ENCODE results near the gene NRL. TPM values are rescaled to one million over a fixed set of nuclear protein-coding genes. Genes with fewer than 3 reads are reported as not detected.

NRL gene
- total RNA-seq, 1 experiment from 2014 or later = 2.5 TPM

DNA sequence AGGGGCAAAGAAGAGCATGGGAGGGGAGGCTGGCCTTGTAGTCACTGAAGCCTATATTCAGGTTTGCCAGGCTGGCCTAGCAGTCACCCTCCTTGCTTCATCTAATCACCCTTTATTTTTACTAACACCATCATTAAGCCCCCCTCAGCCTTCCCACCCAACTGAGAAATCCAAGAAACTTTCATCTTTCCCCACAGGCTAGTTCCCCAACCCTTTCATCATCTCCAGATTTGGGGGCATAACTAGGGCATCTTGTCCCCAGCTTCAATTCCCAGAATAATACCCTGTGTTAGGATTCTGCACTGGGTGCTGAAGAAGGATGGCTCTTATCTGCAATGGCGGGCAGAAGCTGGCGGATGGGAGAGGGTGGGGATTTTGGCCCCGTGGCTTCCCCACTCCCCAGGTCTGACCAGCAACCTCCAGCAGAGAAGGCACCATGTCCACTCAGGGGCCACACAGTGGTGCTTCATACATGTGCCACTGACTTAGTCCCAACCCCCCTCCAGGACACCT lies 13.7 kb downstream of the NRL start:
- H3K36me3 Mint-ChIP-seq (ENCODE audit: insufficient read depth in 1 of 3, low read depth in 3 of 3) = peaks cover 66 to 81% (median 75%) of the 10 kb centered on the region in 3 experiments
- no peaks in the 10 kb centered on the region for H3K79me1 ChIP-seq (ENCODE audit: insufficient read depth, low read depth, low read length, poor library complexity, severe bottlenecking)
- no peak overlapping the region for H3K27ac ChIP-seq (ENCODE audit: insufficient read length, low read depth, low read length)
- no peak overlapping the region for H3T11ph ChIP-seq (ENCODE audit: low read length)
- H4K91ac ChIP-seq (ENCODE audit: insufficient read length, low read depth, low read length) = no peak overlapping the region
- H2BK5ac ChIP-seq (ENCODE audit: insufficient read length, low read length) = no peak overlapping the region
- H3K79me2 ChIP-seq (ENCODE audit: insufficient read depth, low read length) = no peaks in the 10 kb centered on the region; the same call in 1 of the 2 replicates
- no peak overlapping the region for H4K5ac ChIP-seq (ENCODE audit: insufficient read length, low read depth, low read length)
- H3K4ac ChIP-seq (ENCODE audit: low read depth, low read length) = no peak overlapping the region
- H3K4me1 Mint-ChIP-seq = peaks cover 0 to 5% of the 10 kb centered on the region in 2 experiments; a peak in 2 of 4 replicates
- H3K23ac ChIP-seq (ENCODE audit: insufficient read length, low read depth, low read length) = no peak overlapping the region
- DNase-seq = no peak
- H3K4me3 Mint-ChIP-seq = no peak overlapping the region
- no peaks in the 10 kb centered on the region for H3K9me3 ChIP-seq (ENCODE audit: control insufficient read depth, low read depth, low read length)
- no peak overlapping the region for H2BK15ac ChIP-seq (ENCODE audit: low read depth, low read length)
- no peak overlapping the region for H2BK120ac ChIP-seq (ENCODE audit: low read depth, low read length, poor library complexity, severe bottlenecking)
- H2AK5ac ChIP-seq (ENCODE audit: insufficient read length, low read length) = no peak overlapping the region
- no peak overlapping the region for H3K27ac Mint-ChIP-seq
- no peak overlapping the region for H4K8ac ChIP-seq (replicated peaks; ENCODE audit: insufficient read length, low read depth, low read length)
- no peaks in the 10 kb centered on the region for H4K20me1 ChIP-seq (ENCODE audit: control insufficient read depth, insufficient read depth, insufficient read length)
- H2BK20ac ChIP-seq (ENCODE audit: low read depth, low read length, poor library complexity, severe bottlenecking) = no peak overlapping the region
- H3K4me1 ChIP-seq (ENCODE audit: insufficient read depth, low read length) = no peaks in the 10 kb centered on the region
- no peak overlapping the region for H2BK12ac ChIP-seq (ENCODE audit: insufficient read length, low read depth, low read length)
- H3K23me2 ChIP-seq (ENCODE audit: insufficient read length, low read depth, low read length, poor library complexity, severe bottlenecking) = no peaks in the 10 kb centered on the region
- H3K27me3 Mint-ChIP-seq (ENCODE audit: low read depth) = no peaks in the 10 kb centered on the region
- H3K9ac ChIP-seq (ENCODE audit: extremely low read depth, insufficient read length, low read length) = no peak overlapping the region
- H3K56ac ChIP-seq (ENCODE audit: insufficient read length, low read depth, low read length) = no peak overlapping the region
- H3K4me2 ChIP-seq (ENCODE audit: insufficient read depth, insufficient read length, low read length) = no peak overlapping the region
- no peak overlapping the region for H2AFZ ChIP-seq (ENCODE audit: low read length)
- no CpG with 5 or more reads among the region's 3 CpGs for WGBS (ENCODE audit: extremely low coverage, insufficient read length, low lambda C conversion rate)
- no peaks in the 10 kb centered on the region for H3K27me3 ChIP-seq (ENCODE audit: insufficient read depth, low read length)
- TF ChIP-seq, protein P1, sequence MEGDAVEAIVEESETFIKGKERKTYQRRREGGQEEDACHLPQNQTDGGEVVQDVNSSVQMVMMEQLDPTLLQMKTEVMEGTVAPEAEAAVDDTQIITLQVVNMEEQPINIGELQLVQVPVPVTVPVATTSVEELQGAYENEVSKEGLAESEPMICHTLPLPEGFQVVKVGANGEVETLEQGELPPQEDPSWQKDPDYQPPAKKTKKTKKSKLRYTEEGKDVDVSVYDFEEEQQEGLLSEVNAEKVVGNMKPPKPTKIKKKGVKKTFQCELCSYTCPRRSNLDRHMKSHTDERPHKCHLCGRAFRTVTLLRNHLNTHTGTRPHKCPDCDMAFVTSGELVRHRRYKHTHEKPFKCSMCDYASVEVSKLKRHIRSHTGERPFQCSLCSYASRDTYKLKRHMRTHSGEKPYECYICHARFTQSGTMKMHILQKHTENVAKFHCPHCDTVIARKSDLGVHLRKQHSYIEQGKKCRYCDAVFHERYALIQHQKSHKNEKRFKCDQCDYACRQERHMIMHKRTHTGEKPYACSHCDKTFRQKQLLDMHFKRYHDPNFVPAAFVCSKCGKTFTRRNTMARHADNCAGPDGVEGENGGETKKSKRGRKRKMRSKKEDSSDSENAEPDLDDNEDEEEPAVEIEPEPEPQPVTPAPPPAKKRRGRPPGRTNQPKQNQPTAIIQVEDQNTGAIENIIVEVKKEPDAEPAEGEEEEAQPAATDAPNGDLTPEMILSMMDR (conservative IDR thresholded peaks at IDR 0.05) = no peak
- no peak overlapping the region for H3K14ac ChIP-seq (ENCODE audit: insufficient read depth, low read length)
- no peak overlapping the region for H3K18ac ChIP-seq (ENCODE audit: insufficient read length, low read depth, low read length)
- peaks cover 18 to 19% of the 10 kb centered on the region in 2 experiments for H3K9me3 Mint-ChIP-seq

Measured in H9 (cell line).